B cell (primary cell): ENCODE results near the gene LAMC3. TPM values are rescaled to one million over a fixed set of nuclear protein-coding genes. Genes with fewer than 3 reads are reported as not detected.
A peak's percentile ranks its signal among the peaks of the same experiment; 100 is the strongest.

Source experiments
- ATAC-seq: fragments of 200-7000 bp; cut with Tn5 transposase; one replicate; pipeline ENCODE4 v1.10.0; 2021; ENCODE audit warnings: low read depth, mild to moderate bottlenecking, moderate number of reproducible peaks, moderate library complexity
- CTCF ChIA-PET: fragments of 350-600 bp; sonication (Branson Sonifier 250); formaldehyde crosslinking; loops from one replicate; lab custom pipeline; 2021; ENCODE audit warnings: antibody characterized with exemption, inconsistent platforms; lab: Charles Lee
- POLR2A ChIA-PET: fragments of 350-600 bp; sonication (Branson Sonifier 250); formaldehyde crosslinking; loops from one replicate; lab custom pipeline; 2021; ENCODE audit warnings: antibody characterized with exemption; lab: Charles Lee
- DNase-seq: peaks from one replicate; pipeline ENCODE4 v3.0.0; 2013
- H2AFZ ChIP-seq: 2 replicates; pipeline ENCODE4 v1.6.1; 2012; ENCODE audit warnings: mild to moderate bottlenecking, low read depth, low read length; ENCODE audit not compliant: insufficient read depth, poor library complexity, severe bottlenecking
- H3K27ac ChIP-seq, 2 donors: 1 replicate in 1 of 2; 2 replicates in 1 of 2; pipeline ENCODE4 v1.5.1; 2012 to 2013; ENCODE audit warnings: low read length in 2 of 2, mild to moderate bottlenecking in 2 of 2, moderate library complexity in 1 of 2
- H3K27me3 ChIP-seq, 4 experiments: fragments of 200-600 bp in 1 of 4; sonication (generic) in 1 of 4; replicated peaks in 1 of 4; 1 replicate in 2 of 4; 2 replicates in 2 of 4; pipeline versions ENCODE4 v1.6.1 to v1.7.0; 2013 to 2016; ENCODE audit warnings: low read length in 3 of 4, mild to moderate bottlenecking in 2 of 4, mixed read lengths in 1 of 4, moderate library complexity in 1 of 4; ENCODE audit not compliant: insufficient read depth in 4 of 4, control insufficient read depth in 3 of 4; ENCODE audit errors: control extremely low read depth in 1 of 4
- H3K36me3 ChIP-seq, 2 experiments: replicated peaks in 1 of 2; 1 replicate in 1 of 2; 2 replicates in 1 of 2; pipeline versions ENCODE4 v1.6.1 to v1.7.1; 2013; ENCODE audit warnings: low read length in 1 of 2; ENCODE audit not compliant: insufficient read depth in 2 of 2, control insufficient read depth in 1 of 2; ENCODE audit errors: control extremely low read depth in 1 of 2, extremely low read depth in 1 of 2
- H3K4me1 ChIP-seq, 2 donors: fragments of 200-600 bp in 1 of 2; sonication (generic) in 1 of 2; 1 replicate in 1 of 2; 2 replicates in 1 of 2; pipeline versions ENCODE4 v1.5.1 to v1.6.1; 2013 to 2017; ENCODE audit warnings: low read length in 2 of 2; ENCODE audit not compliant: control insufficient read depth in 2 of 2, insufficient read depth in 2 of 2
- H3K4me2 ChIP-seq: replicated peaks from 2 replicates; pipeline ENCODE3; 2012; ENCODE audit warnings: mild to moderate bottlenecking, low read depth, low read length; ENCODE audit not compliant: poor library complexity, severe bottlenecking
- H3K4me3 ChIP-seq, 5 experiments: fragments of 200-600 bp in 1 of 5; sonication (generic) in 1 of 5; 1 replicate in 3 of 5; 2 replicates in 2 of 5; pipeline versions ENCODE4 v1.5.1 to v1.7.0; 2011 to 2016; ENCODE audit warnings: low read length in 4 of 5, mild to moderate bottlenecking in 4 of 5, low read depth in 2 of 5, control low read depth in 1 of 5, moderate library complexity in 1 of 5; ENCODE audit not compliant: insufficient read depth in 1 of 5; ENCODE audit errors: control extremely low read depth in 1 of 5, extremely low read depth in 1 of 5
- H3K79me2 ChIP-seq: fragments of 200-600 bp; sonication (generic); one replicate; pipeline ENCODE4 v1.6.0; 2016; ENCODE audit warnings: low read length; ENCODE audit not compliant: control insufficient read depth, insufficient read depth
- H3K9ac ChIP-seq: fragments of 200-600 bp; sonication (generic); 2 replicates; pipeline ENCODE4 v1.6.1; 2017; ENCODE audit warnings: mild to moderate bottlenecking, low read length, moderate library complexity
- H3K9me3 ChIP-seq, 3 donors: one replicate each; pipeline versions ENCODE4 v1.6.1 to v1.7.1; 2013; ENCODE audit warnings: low read length in 2 of 3; ENCODE audit not compliant: control insufficient read depth in 2 of 3, insufficient read depth in 1 of 3; ENCODE audit errors: control extremely low read depth in 1 of 3
- H4K20me1 ChIP-seq: 2 replicates; pipeline ENCODE4 v1.6.0; 2012; ENCODE audit warnings: mild to moderate bottlenecking, low read length; ENCODE audit not compliant: insufficient read depth, control insufficient read depth, poor library complexity, severe bottlenecking
- H3K27ac Mint-ChIP-seq: one replicate; pipeline ENCODE4 v1.8.0; 2021; ENCODE audit warnings: mixed read lengths
- H3K27me3 Mint-ChIP-seq: one replicate; pipeline ENCODE4 v1.8.0; 2021; ENCODE audit warnings: mixed read lengths
- H3K4me1 Mint-ChIP-seq: one replicate; pipeline ENCODE4 v1.8.0; 2021; ENCODE audit warnings: mixed read lengths
- H3K4me3 Mint-ChIP-seq: one replicate; pipeline ENCODE4 v1.8.0; 2021; ENCODE audit warnings: mixed read lengths
- H3K9me3 Mint-ChIP-seq: one replicate; pipeline ENCODE4 v1.8.0; 2022; ENCODE audit warnings: mixed read lengths; ENCODE audit not compliant: insufficient read depth
- EZH2 ChIP-seq: IDR thresholded peaks from 2 replicates; pipeline ENCODE4 v1.6.1; 2012; ENCODE audit warnings: borderline replicate concordance, low read depth, mild to moderate bottlenecking, moderate library complexity, low read length; ENCODE audit not compliant: insufficient read depth, poor library complexity, severe bottlenecking
- WGBS: methylation state at CpG from one replicate; pipeline ENCODE4 v1.1.5; 2013; ENCODE audit warnings: missing lambda C conversion rate; ENCODE audit not compliant: insufficient coverage; 5-methylcytosine and 5-hydroxymethylcytosine counted together
- intact Hi-C: fragments of 100-400 bp; cut with micrococcal nuclease; formaldehyde crosslinking; loops from one replicate; pipeline ENCODE4 v1.10.0; 2022
- polyA plus RNA-seq: library from polyadenylated mRNA; depleted of rRNA; stranded (reverse); fragments of >200 nt; gene quantifications from 2 replicates; pipeline ENCODE4 v1.2.3, GENCODE V29; 2012
- total RNA-seq, 2 donors: library from RNA; stranded (reverse); fragments of 120-200 nt in 1 of 2; gene quantifications; 1 replicate in 1 of 2; 2 replicates in 1 of 2; pipeline versions ENCODE4 v1.2.3 to v1.2.4, GENCODE V29; 2013 to 2022
- TF ChIP-seq, protein P1 (sequence below): fragments of 200-600 bp; IDR thresholded peaks from one replicate; pipeline ENCODE4 v1.8.0; 2022; ENCODE audit warnings: antibody characterized with exemption, mild to moderate bottlenecking

Gene LAMC3
- total and polyA plus RNA-seq, 2 donors (not counting 1 experiment from before 2014, with no cell fraction given) = 0.25 to 0.45 TPM

DNA sequence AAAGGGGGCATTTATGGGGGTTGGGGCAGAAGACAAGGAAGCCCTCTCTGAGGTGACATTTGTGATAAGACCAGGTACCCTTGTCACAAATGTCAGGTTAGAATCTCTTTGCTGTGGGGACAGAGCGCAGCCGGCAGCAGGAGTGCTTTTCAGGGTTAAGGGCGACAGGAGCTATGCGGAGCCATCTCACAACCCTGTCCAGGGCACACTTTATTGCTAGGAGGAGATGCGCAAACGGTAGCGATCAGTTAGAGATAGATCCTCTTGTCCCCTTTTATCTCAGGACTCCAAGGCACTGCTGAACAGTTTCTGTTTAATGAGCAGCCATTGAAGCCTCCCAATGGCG is 438 bp upstream of the LAMC3 start:
- no peak overlapping the region for H3K4me3 ChIP-seq
- H3K79me2 ChIP-seq = no peaks in the 10 kb centered on the region
- ATAC-seq (no peak), DNase-seq (no peak)
- no peaks in the 10 kb centered on the region for H4K20me1 ChIP-seq
- peaks cover 3% of the 10 kb centered on the region for H3K4me1 Mint-ChIP-seq
- CTCF ChIA-PET = interaction anchor here (0.7 kb wide), 1 partner anchor 38 kb away, joined by 3 read pairs; no protein-coding TSS in a partner anchor
- H3K27me3 ChIP-seq = peaks cover 0 to 28% (median 5%) of the 10 kb centered on the region in 4 experiments
- no peaks in the 10 kb centered on the region for H3K36me3 ChIP-seq
- H3K9ac ChIP-seq = no peak overlapping the region
- H3K27ac ChIP-seq = no peak overlapping the region
- 60% methylated on average over 4 of the region's 8 CpGs for WGBS
- no peak overlapping the region for H3K27ac Mint-ChIP-seq
- H3K4me1 ChIP-seq = peaks cover 0 to 4% of the 10 kb centered on the region in 2 donors
- no peaks in the 10 kb centered on the region for H3K9me3 ChIP-seq
- peaks cover 18% of the 10 kb centered on the region for H3K27me3 Mint-ChIP-seq
- POLR2A ChIA-PET = no interaction called here
- H3K4me3 Mint-ChIP-seq = peak overlapping the region; percentile 64
- intact Hi-C loops = no loop called here
- peak overlapping the region; percentile 16 for H2AFZ ChIP-seq
- H3K4me2 ChIP-seq = peak overlapping the region; percentile 62
- TF ChIP-seq, protein P1, sequence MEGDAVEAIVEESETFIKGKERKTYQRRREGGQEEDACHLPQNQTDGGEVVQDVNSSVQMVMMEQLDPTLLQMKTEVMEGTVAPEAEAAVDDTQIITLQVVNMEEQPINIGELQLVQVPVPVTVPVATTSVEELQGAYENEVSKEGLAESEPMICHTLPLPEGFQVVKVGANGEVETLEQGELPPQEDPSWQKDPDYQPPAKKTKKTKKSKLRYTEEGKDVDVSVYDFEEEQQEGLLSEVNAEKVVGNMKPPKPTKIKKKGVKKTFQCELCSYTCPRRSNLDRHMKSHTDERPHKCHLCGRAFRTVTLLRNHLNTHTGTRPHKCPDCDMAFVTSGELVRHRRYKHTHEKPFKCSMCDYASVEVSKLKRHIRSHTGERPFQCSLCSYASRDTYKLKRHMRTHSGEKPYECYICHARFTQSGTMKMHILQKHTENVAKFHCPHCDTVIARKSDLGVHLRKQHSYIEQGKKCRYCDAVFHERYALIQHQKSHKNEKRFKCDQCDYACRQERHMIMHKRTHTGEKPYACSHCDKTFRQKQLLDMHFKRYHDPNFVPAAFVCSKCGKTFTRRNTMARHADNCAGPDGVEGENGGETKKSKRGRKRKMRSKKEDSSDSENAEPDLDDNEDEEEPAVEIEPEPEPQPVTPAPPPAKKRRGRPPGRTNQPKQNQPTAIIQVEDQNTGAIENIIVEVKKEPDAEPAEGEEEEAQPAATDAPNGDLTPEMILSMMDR = no peak
- no peak for TF ChIP-seq EZH2
- no peaks in the 10 kb centered on the region for H3K9me3 Mint-ChIP-seq

DNA sequence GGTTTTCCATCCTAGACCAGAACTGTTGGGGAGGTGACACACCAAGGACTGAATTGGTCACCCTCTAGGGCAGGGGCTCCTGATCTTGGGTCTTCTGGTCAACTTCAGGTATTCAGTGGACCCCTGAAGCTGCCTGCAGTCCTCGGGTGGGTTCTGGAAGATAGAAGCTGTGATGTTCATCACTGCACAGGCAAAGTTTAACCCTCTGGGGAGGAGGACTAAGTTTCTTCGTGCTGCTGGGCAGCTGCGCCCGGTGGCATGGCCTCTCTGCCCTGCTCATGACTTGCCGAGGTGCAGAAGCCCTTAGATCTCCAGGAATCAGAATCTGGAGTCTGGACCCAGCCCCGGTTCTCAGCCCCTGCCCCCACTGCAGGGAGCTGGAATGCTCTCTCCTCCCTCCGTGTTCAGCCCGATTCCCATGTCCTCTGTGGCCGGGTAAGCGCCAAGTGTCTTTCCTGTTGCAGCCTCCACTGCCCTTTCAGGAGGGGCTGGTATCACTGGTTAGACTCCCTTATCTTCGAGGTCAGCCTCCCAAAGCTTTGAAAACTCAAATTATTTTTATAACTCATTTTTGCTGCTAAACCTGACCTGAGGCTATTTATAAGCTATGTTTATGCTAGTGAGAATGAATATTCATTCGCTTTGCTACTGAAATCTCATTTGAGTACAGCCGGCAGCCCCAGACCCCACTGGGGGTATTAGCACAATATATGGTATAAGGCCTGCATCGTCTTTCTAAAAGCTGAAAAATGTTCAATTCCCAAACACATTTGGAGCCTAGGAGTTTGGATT is 1.7 kb downstream of the LAMC3 start:
- H3K27me3 ChIP-seq = peaks cover 0 to 28% (median 5%) of the 10 kb centered on the region in 4 experiments
- no peak overlapping the region for H3K27ac Mint-ChIP-seq
- ATAC-seq (no peak), DNase-seq (no peak)
- H3K9ac ChIP-seq = no peak overlapping the region
- H4K20me1 ChIP-seq = no peaks in the 10 kb centered on the region
- no peak overlapping the region for H3K27ac ChIP-seq
- TF ChIP-seq, protein P1 = no peak
- TF ChIP-seq EZH2 = no peak
- H3K4me3 ChIP-seq = no peak overlapping the region
- H3K4me1 ChIP-seq = peaks cover 0 to 4% of the 10 kb centered on the region in 2 donors
- peaks cover 3% of the 10 kb centered on the region for H3K4me1 Mint-ChIP-seq
- no peaks in the 10 kb centered on the region for H3K9me3 ChIP-seq
- ChIA-PET CTCF (interaction anchor here (1.0 to 2.4 kb wide), 2 partner anchors 36 kb away, joined by 4 to 6 read pairs; no protein-coding TSS in a partner anchor), POLR2A (no interaction called here)
- intact Hi-C loops = no loop called here
- 87% methylated on average over 11 of the region's 14 CpGs for WGBS
- H3K36me3 ChIP-seq = no peaks in the 10 kb centered on the region
- no peak overlapping the region for H2AFZ ChIP-seq
- H3K79me2 ChIP-seq = no peaks in the 10 kb centered on the region
- H3K9me3 Mint-ChIP-seq = no peaks in the 10 kb centered on the region
- no peak overlapping the region for H3K4me3 Mint-ChIP-seq
- no peak overlapping the region for H3K4me2 ChIP-seq
- H3K27me3 Mint-ChIP-seq = peaks cover 23% of the 10 kb centered on the region
